NOMO-1 treated with dmso at 0.1 percent for 144 hours (cell line): ENCODE measurements around the gene SEC14L1.
"Not testable (repeated sequence)": the region's sequence is repeated elsewhere in the genome, so short reads cannot be mapped to it uniquely, and the experiment has no call there.

Experiments used
- DNase-seq: peaks from one replicate; lab custom pipeline; 2025; ENCODE audit not compliant: unreplicated experiment; lab: John Stamatoyannopoulos, UW

Gene SEC14L1

DNA sequence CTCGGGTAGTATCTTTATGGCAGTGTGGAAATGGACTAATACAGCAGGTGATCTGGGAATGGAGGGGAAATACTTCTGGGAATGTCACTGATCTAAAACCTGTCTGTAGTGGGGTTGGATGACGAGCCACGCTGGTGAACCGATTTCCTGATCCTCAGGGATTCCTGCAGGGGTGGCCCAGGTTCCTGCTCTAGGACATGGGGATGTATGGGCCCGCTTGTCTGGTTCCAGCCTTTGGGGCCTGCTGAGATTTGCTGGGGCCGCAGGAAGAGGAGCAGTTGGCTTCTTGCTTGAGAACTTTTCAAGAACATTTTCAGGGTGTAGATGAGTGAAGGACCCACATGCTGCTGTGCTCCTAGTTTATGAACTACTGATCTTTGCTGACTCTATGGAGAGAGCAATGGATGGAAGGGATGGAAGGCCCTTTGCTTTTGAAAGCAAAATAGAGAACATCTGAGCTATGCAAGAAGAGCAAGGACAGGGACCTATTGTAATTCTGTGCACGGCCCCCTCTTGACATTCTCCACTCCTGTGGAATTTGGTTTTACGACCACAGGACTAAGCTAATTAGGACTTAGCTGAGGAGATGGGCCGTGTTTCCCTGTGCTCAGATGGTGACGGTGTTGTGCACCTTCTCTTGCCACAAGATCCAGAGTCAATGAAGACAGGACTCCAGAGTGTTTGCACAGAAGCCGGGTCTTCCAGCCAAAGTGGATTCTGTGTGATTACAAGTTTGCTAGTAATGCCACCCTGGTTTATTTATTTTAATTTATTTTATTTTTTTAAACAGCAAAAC lies 90.5 kb downstream of the SEC14L1 start:
- no peak for DNase-seq

- DNase-seq, result no peak
These were observed 92.4 kb downstream of the SEC14L1 start for GRCh38 chr17:77233127-77233526.

DNA sequence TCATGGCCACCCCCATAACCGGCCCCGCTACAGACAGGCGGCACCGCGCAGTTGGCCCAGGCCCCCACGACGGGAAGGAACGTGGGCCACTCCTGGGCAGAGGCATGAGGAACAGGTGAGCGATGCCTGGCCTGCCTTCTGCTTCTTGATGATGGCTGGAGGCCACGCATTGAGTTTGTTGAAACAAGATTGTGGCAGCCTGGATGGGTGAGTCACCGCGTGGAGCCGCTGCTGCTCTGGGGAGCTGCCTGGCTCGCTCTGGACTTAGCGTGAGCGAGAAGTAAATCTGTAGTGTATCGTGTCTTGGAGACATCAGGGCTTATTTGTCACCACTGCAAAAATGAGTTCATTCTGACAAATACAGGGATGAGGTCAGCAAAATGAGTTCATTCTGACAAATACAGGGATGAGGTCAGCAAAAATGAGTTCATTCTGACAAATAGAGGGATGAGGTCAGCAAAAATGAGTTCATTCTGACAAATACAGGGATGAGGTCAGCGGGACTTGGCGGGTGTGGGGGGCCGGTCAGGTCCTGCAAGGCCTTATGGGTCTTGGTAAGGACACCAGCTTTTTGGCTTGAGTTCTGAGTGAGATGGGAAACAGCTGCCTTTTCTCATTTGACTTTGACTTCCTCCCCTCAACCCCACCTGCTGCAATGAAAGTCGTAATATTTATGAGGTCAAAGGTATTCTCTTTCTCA lies 93.0 kb downstream of the SEC14L1 start:
- DNase-seq, result no peak

- DNase-seq, result no peak
These were observed 93.9 kb downstream of the SEC14L1 start for GRCh38 chr17:77234695-77235094.

- peak; percentile 58 for DNase-seq
These were observed 94.7 kb downstream of the SEC14L1 start for GRCh38 chr17:77235370-77235941.

- DNase-seq, result no peak
These were observed 96.7 kb downstream of the SEC14L1 start for GRCh38 chr17:77237232-77238008.

GRCh38 chr17:77240976-77241375 lies 100.2 kb downstream of the SEC14L1 start:
- DNase-seq, result no peak

DNA sequence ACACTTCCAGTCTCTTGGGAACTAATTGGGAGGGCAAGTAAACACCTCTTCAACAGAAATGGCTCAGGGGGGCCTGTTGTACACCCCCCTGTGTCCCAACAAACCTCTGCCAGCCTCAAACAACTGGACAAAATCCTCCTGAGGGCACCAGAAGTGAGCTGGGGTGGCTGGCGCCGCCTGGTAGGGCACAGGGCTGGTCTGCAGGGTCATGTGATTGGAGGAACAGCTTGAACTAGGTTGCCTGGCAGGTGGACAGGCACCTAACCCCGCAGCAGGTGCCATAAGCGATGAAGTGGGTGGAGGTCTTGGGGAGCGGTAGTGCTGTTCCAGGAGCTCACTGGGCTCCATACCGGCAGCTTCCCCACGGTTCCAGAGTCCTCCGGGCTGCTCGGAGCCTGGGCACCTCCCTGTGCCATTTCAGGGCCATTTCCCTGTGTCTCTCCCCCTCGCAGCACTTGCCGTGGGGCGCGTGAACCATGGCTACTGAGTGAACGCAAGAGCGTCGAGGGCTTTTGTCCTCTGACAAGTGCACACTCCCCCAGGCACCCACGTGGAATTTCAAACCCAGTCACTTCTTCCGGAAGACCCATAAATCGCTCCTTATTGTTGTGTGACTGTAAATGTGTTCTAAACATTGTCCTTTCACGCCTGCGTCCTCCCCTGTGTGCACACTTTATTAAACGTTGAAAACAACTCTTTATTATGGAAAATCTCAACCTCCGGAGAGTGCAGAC lies 101.5 kb downstream of the SEC14L1 start:
- DNase-seq, result no peak

DNA sequence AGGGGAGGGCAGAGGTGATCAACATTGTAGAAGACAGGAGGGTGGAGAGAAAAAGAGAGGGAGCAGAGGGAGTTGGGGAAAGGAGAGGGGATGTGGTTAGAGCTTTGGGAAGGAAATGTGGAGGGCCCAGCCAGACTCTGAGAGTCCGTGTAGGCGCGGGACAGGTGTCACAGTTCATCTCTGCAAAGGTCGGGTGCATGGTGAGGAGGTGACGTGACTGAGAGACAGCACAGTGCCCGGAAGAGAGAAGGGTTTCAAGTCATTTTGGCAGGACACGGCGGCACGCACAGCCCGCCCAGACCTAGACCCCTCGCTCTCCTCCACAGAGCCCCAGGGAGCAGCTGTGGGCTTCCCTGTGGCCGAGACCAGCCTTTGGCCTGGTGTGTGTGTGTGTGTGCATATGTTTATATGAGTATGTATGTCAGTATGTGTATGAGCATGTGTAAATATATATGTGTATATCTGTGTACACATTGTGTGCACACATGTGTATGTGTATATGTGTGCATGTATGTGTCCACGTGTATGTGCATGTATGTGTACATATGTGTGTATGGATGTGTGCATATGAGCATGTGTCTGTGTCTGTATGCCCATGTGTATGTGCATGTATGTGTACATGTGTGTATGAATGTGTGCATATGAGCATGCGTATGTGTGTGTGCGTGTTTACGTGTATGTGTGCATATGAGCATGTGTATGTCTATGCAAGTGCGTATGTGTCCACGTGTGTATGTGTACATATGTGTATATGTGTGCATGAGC lies 104.6 kb downstream of the SEC14L1 start:
- DNase-seq, result no peak

- DNase-seq, result no peak
These were observed 105.6 kb downstream of the SEC14L1 start for GRCh38 chr17:77246110-77247047.

- DNase-seq, result peak; percentile 59
These were observed 106.3 kb downstream of the SEC14L1 start for GRCh38 chr17:77247048-77247541.

- DNase-seq, result no peak
These were observed 106.8 kb downstream of the SEC14L1 start for GRCh38 chr17:77247609-77248008.

- no peak for DNase-seq
These were observed 107.7 kb downstream of the SEC14L1 start for GRCh38 chr17:77248216-77249114.

DNA sequence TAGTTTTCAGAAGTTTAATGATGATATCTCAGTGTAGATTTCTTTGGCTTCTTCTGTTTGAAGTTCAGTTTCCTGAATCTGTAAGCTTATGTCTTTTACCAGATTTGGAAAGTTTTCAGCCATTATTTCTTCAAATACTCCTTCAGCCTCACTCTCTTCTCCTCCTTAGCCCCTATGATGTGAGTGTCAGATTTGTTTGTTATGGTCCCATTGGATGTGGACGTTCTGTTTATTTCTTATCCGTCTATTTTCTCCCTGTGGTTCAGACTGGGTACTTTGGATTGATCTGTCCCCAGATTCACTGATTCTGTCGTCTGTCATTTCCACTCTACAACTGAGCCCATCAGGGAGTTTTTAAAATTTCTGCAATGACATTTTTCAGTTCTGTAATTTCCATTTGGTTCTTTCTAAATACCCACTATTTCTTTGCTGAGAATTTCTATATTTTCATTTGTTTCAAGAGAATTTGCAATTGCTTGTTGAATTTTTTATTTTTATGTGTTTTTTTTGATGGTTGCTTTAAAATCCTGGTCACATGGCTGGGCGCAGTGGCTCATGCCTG lies 110.9 kb downstream of the SEC14L1 start:
- DNase-seq, result no peak

GRCh38 chr17:77252306-77252705 lies 111.5 kb downstream of the SEC14L1 start:
- not testable (repeated sequence) for DNase-seq

DNA sequence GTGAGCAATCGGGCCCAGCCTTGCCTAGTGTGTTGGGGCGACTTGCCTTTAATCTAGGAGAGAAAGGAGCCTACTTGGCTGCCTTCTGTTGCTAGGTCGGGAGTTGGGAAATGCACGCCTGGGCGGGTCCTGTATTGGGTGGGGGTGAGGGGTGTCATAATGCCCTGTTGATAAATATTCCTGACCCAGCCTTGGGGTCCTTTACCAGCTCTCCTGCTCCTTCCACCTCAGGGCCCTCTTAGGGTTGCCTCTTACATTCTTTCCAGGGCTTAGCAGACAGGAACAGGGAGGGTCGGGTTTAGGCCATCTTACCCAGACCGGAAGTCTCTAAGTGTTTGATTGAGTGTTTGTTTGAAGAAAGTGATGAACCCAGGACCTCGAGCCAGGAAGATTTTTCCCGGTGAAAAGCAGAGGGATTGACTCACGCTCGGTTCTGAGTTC lies 112.9 kb downstream of the SEC14L1 start:
- no peak for DNase-seq
